Measurements from ENCODE around the gene SGO2.

The SGO2 gene

GRCh38 chr2:200617156-200618053, 91.4 kb downstream of the SGO2 start:
- WGBS: 92% methylated on average over 6 of the region's 6 CpGs
- Histone ChIP-seq H2BK15ac (ENCODE audit: low read depth, poor library complexity, severe bottlenecking) (no peak overlapping the region), H4K91ac (ENCODE audit: low read length) (no peak overlapping the region), H3K4me1 (ENCODE audit: control insufficient read depth, insufficient read depth, low read depth, low read length) (peaks cover 3% of the 10 kb centered on the region), H2BK12ac (ENCODE audit: low read length in 2 of 2) (no peak overlapping the region), H3K27ac (ENCODE audit: low read length, poor library complexity, severe bottlenecking) (no peak overlapping the region), H3K79me1 (replicated peaks; ENCODE audit: low read length, poor library complexity, severe bottlenecking) (no peaks in the 10 kb centered on the region), H3K36me3 (ENCODE audit: control insufficient read depth in 1 of 2, insufficient read depth in 2 of 2, low read depth in 1 of 2, low read length in 2 of 2) (peaks cover 0 to 47% of the 10 kb centered on the region in 2 experiments), H3K14ac (ENCODE audit: low read length in 2 of 2) (no peak overlapping the region), H3K23ac (ENCODE audit: low read length in 2 of 2) (no peak overlapping the region), H2BK5ac (ENCODE audit: low read depth, low read length, poor library complexity, severe bottlenecking) (no peak overlapping the region), H2BK120ac (ENCODE audit: low read depth, low read length) (no peak overlapping the region), H3K9ac (ENCODE audit: low read length) (peak overlapping the region; percentile 54), H3K9me3 (ENCODE audit: control insufficient read depth, low read length) (no peaks in the 10 kb centered on the region), H3K4me2 (ENCODE audit: low read length, poor library complexity, severe bottlenecking) (no peak overlapping the region), H3K27me3 (ENCODE audit: control insufficient read depth in 1 of 2, insufficient read depth in 1 of 2, low read length in 2 of 2) (no peaks in the 10 kb centered on the region), H3K18ac (ENCODE audit: low read depth in 1 of 2, low read length in 2 of 2) (no peak overlapping the region), H2AK5ac (ENCODE audit: low read length, severe bottlenecking) (no peak overlapping the region), H3K4me3 (ENCODE audit: insufficient read depth in 1 of 2, low read depth in 1 of 2, low read length in 2 of 2) (no peak overlapping the region), H2AFZ (ENCODE audit: low read depth, low read length) (no peak overlapping the region), H3K4ac (ENCODE audit: low read depth in 1 of 2, low read length in 2 of 2) (no peak overlapping the region), H4K8ac (ENCODE audit: low read length) (no peak overlapping the region)
- DNase-seq: no peak

- H3K18ac ChIP-seq (ENCODE audit: low read depth in 1 of 2, low read length in 2 of 2): no peak overlapping the region
Measured at GRCh38 chr2:200618054-200618419, 92.0 kb downstream of the SGO2 start.

GRCh38 chr2:200618590-200619021, 92.6 kb downstream of the SGO2 start:
- WGBS: 74% methylated on average over 2 of the region's 3 CpGs

More at GRCh38 chr2:200618054-200618419, 92.0 kb downstream of the SGO2 start:
- H3K4me1 ChIP-seq (ENCODE audit: control insufficient read depth, insufficient read depth, low read depth, low read length): peaks cover 3% of the 10 kb centered on the region
- no peak overlapping the region for H4K8ac ChIP-seq (ENCODE audit: low read length)
- no peak overlapping the region for H3K27ac ChIP-seq (ENCODE audit: low read length, poor library complexity, severe bottlenecking)
- no peak overlapping the region for H2BK15ac ChIP-seq (ENCODE audit: low read depth, poor library complexity, severe bottlenecking)
- H2BK120ac ChIP-seq (ENCODE audit: low read depth, low read length): no peak overlapping the region
- peak overlapping the region; percentile 54 for H3K9ac ChIP-seq (ENCODE audit: low read length)
- no peak overlapping the region for H3K23ac ChIP-seq (ENCODE audit: low read length in 2 of 2)
- no peaks in the 10 kb centered on the region for H3K9me3 ChIP-seq (ENCODE audit: control insufficient read depth, low read length)
- H3K14ac ChIP-seq (ENCODE audit: low read length in 2 of 2): no peak overlapping the region
- H2BK5ac ChIP-seq (ENCODE audit: low read depth, low read length, poor library complexity, severe bottlenecking): no peak overlapping the region
- no peak overlapping the region for H4K91ac ChIP-seq (ENCODE audit: low read length)
- no peak overlapping the region for H3K4me2 ChIP-seq (ENCODE audit: low read length, poor library complexity, severe bottlenecking)
- H3K4me3 ChIP-seq (ENCODE audit: insufficient read depth in 1 of 2, low read depth in 1 of 2, low read length in 2 of 2): no peak overlapping the region
- no peaks in the 10 kb centered on the region for H3K79me1 ChIP-seq (replicated peaks; ENCODE audit: low read length, poor library complexity, severe bottlenecking)
- no peak overlapping the region for H3K4ac ChIP-seq (ENCODE audit: low read depth in 1 of 2, low read length in 2 of 2)
- no peak overlapping the region for H2AK5ac ChIP-seq (ENCODE audit: low read length, severe bottlenecking)
- H2BK12ac ChIP-seq (ENCODE audit: low read length in 2 of 2): no peak overlapping the region
- WGBS: 86% methylated on average over 2 of the region's 3 CpGs
- no peak overlapping the region for H2AFZ ChIP-seq (ENCODE audit: low read depth, low read length)
- H3K36me3 ChIP-seq (ENCODE audit: control insufficient read depth in 1 of 2, insufficient read depth in 2 of 2, low read depth in 1 of 2, low read length in 2 of 2): peaks cover 0 to 46% of the 10 kb centered on the region in 2 experiments
- no peaks in the 10 kb centered on the region for H3K27me3 ChIP-seq (ENCODE audit: control insufficient read depth in 1 of 2, insufficient read depth in 1 of 2, low read length in 2 of 2)
- DNase-seq: no peak

GRCh38 chr2:200619279-200619678, 93.3 kb downstream of the SGO2 start:
- no peak for DNase-seq

More at GRCh38 chr2:200618590-200619021, 92.6 kb downstream of the SGO2 start:
- Histone ChIP-seq H3K4me2 (ENCODE audit: low read length, poor library complexity, severe bottlenecking) (no peak overlapping the region), H2AFZ (ENCODE audit: low read depth, low read length) (no peak overlapping the region), H3K36me3 (ENCODE audit: control insufficient read depth in 1 of 2, insufficient read depth in 2 of 2, low read depth in 1 of 2, low read length in 2 of 2) (peaks cover 0 to 47% of the 10 kb centered on the region in 2 experiments), H3K79me1 (replicated peaks; ENCODE audit: low read length, poor library complexity, severe bottlenecking) (no peaks in the 10 kb centered on the region), H2AK5ac (ENCODE audit: low read length, severe bottlenecking) (no peak overlapping the region), H3K18ac (ENCODE audit: low read depth in 1 of 2, low read length in 2 of 2) (no peak overlapping the region), H3K23ac (ENCODE audit: low read length in 2 of 2) (no peak overlapping the region), H2BK15ac (ENCODE audit: low read depth, poor library complexity, severe bottlenecking) (no peak overlapping the region), H3K27ac (ENCODE audit: low read length, poor library complexity, severe bottlenecking) (no peak overlapping the region), H4K91ac (ENCODE audit: low read length) (no peak overlapping the region), H2BK12ac (ENCODE audit: low read length in 2 of 2) (no peak overlapping the region), H3K14ac (ENCODE audit: low read length in 2 of 2) (no peak overlapping the region), H3K9ac (ENCODE audit: low read length) (peak overlapping the region; percentile 54), H3K4me3 (ENCODE audit: insufficient read depth in 1 of 2, low read depth in 1 of 2, low read length in 2 of 2) (no peak overlapping the region), H3K27me3 (ENCODE audit: control insufficient read depth in 1 of 2, insufficient read depth in 1 of 2, low read length in 2 of 2) (no peaks in the 10 kb centered on the region), H3K4me1 (ENCODE audit: control insufficient read depth, insufficient read depth, low read depth, low read length) (peaks cover 3% of the 10 kb centered on the region), H4K8ac (ENCODE audit: low read length) (no peak overlapping the region), H2BK5ac (ENCODE audit: low read depth, low read length, poor library complexity, severe bottlenecking) (no peak overlapping the region), H3K4ac (ENCODE audit: low read depth in 1 of 2, low read length in 2 of 2) (no peak overlapping the region), H3K9me3 (ENCODE audit: control insufficient read depth, low read length) (no peaks in the 10 kb centered on the region), H2BK120ac (ENCODE audit: low read depth, low read length) (no peak overlapping the region)
- peak; percentile 14 for DNase-seq

More at GRCh38 chr2:200619279-200619678, 93.3 kb downstream of the SGO2 start:
- H2BK12ac ChIP-seq (ENCODE audit: low read length in 2 of 2): no peak overlapping the region
- H2BK5ac ChIP-seq (ENCODE audit: low read depth, low read length, poor library complexity, severe bottlenecking): no peak overlapping the region
- H3K23ac ChIP-seq (ENCODE audit: low read length in 2 of 2): no peak overlapping the region
- H2BK15ac ChIP-seq (ENCODE audit: low read depth, poor library complexity, severe bottlenecking): no peak overlapping the region
- H3K79me1 ChIP-seq (replicated peaks; ENCODE audit: low read length, poor library complexity, severe bottlenecking): no peaks in the 10 kb centered on the region
- H2AFZ ChIP-seq (ENCODE audit: low read depth, low read length): no peak overlapping the region
- H3K4me1 ChIP-seq (ENCODE audit: control insufficient read depth, insufficient read depth, low read depth, low read length): peaks cover 3% of the 10 kb centered on the region
- H3K14ac ChIP-seq (ENCODE audit: low read length in 2 of 2): no peak overlapping the region
- H3K27ac ChIP-seq (ENCODE audit: low read length, poor library complexity, severe bottlenecking): no peak overlapping the region
- peaks cover 0 to 47% of the 10 kb centered on the region in 2 experiments for H3K36me3 ChIP-seq (ENCODE audit: control insufficient read depth in 1 of 2, insufficient read depth in 2 of 2, low read depth in 1 of 2, low read length in 2 of 2)
- no peak overlapping the region for H2BK120ac ChIP-seq (ENCODE audit: low read depth, low read length)
- H3K4me2 ChIP-seq (ENCODE audit: low read length, poor library complexity, severe bottlenecking): no peak overlapping the region
- no peak overlapping the region for H3K18ac ChIP-seq (ENCODE audit: low read depth in 1 of 2, low read length in 2 of 2)
- no peak overlapping the region for H3K9ac ChIP-seq (ENCODE audit: low read length)
- H3K27me3 ChIP-seq (ENCODE audit: control insufficient read depth in 1 of 2, insufficient read depth in 1 of 2, low read length in 2 of 2): no peaks in the 10 kb centered on the region
- no peak overlapping the region for H2AK5ac ChIP-seq (ENCODE audit: low read length, severe bottlenecking)
- H3K9me3 ChIP-seq (ENCODE audit: control insufficient read depth, low read length): no peaks in the 10 kb centered on the region
- H3K4ac ChIP-seq (ENCODE audit: low read depth in 1 of 2, low read length in 2 of 2): no peak overlapping the region
- WGBS: 80% methylated on average over 1 of the region's 2 CpGs
- H3K4me3 ChIP-seq (ENCODE audit: insufficient read depth in 1 of 2, low read depth in 1 of 2, low read length in 2 of 2): no peak overlapping the region
- no peak overlapping the region for H4K8ac ChIP-seq (ENCODE audit: low read length)
- H4K91ac ChIP-seq (ENCODE audit: low read length): no peak overlapping the region
